Coronary artery (tissue), 2 donors: ENCODE data around the gene UGT2A3.

Source experiments
- DNase-seq: peaks from one replicate; pipeline ENCODE4 v3.0.0-alpha.2; 2017; ENCODE audit warnings: low spot score
- H3K27ac ChIP-seq, 2 donors: fragments of 200-600 bp; sonication (generic); one replicate each; pipeline ENCODE4 v1.5.1; 2016 to 2019
- H3K4me3 ChIP-seq: fragments of 200-600 bp; sonication (generic); 2 replicates; pipeline ENCODE4 v1.5.1; 2016; ENCODE audit warnings: mild to moderate bottlenecking, moderate library complexity
- CTCF ChIP-seq: fragments of 200-600 bp; sonication (generic); IDR thresholded peaks from one replicate; pipeline ENCODE4 v1.5.1; 2019; ENCODE audit warnings: antibody characterized with exemption

Gene UGT2A3

GRCh38 chr4:68912807-68913206, 38.8 kb downstream of the UGT2A3 start:
- Histone ChIP-seq H3K27ac (no peak overlapping the region), H3K4me3 (no peak overlapping the region)
- DNase-seq: no peak
- TF ChIP-seq CTCF: no peak

GRCh38 chr4:68909385-68909784, 42.2 kb downstream of the UGT2A3 start:
- no peak for DNase-seq
- Histone ChIP-seq H3K27ac (no peak overlapping the region), H3K4me3 (no peak overlapping the region)
- TF ChIP-seq CTCF: no peak

- H3K27ac ChIP-seq: no peak overlapping the region
- H3K4me3 ChIP-seq: no peak overlapping the region
- no peak for TF ChIP-seq CTCF
Observed at GRCh38 chr4:68907788-68908700, 43.6 kb downstream of the UGT2A3 start.

GRCh38 chr4:68907245-68907644, 44.4 kb downstream of the UGT2A3 start:
- H3K27ac ChIP-seq: peak overlapping the region in 1 of 2 donors; percentile 7
- H3K4me3 ChIP-seq: no peak overlapping the region
- DNase-seq: no peak
- TF ChIP-seq CTCF: no peak

More at GRCh38 chr4:68907788-68908700, 43.6 kb downstream of the UGT2A3 start:
- no peak for DNase-seq

DNA sequence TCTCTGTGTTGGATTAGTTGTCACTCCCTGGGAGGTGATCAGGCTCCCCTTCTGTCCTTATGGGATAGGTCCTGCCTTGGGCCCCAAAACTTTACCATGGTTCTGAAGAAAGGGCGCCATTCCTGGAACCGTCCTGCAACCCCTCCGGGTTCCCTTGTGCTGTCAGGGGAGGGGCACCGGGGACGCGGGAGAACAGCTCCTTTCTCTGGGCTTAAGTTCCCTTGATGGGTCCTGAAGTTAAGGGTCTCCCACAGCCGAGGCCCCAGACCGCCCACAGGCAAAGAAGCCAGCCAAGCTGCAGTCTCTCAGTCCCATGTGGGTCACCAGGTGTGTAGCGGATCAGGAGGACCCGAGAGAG, 44.8 kb downstream of the UGT2A3 start:
- DNase-seq: no peak
- peak overlapping the region; percentile 47 for H3K4me3 ChIP-seq
- no peak for TF ChIP-seq CTCF
- H3K27ac ChIP-seq: peak overlapping the region in 1 of 2 donors; percentile 7

GRCh38 chr4:68905939-68906779, 45.4 kb downstream of the UGT2A3 start:
- no peak for DNase-seq
- Histone ChIP-seq H3K4me3 (peak overlapping the region; percentile 47), H3K27ac (peak overlapping the region in 1 of 2 donors; percentile 7)
- no peak for TF ChIP-seq CTCF
